GM23248 (cell line): Measurements from ENCODE around the gene OGT. TPM values are rescaled to one million over a fixed set of nuclear protein-coding genes. Genes with fewer than 3 reads are reported as not detected.
"Not testable (repeated sequence)": the region's sequence is repeated elsewhere in the genome, so short reads cannot be mapped to it uniquely, and the experiment has no call there.

Source experiments
- DNase-seq: peaks from one replicate; pipeline ENCODE4 v3.0.0-alpha.2; 2015
- H2AFZ ChIP-seq: fragments of 200-600 bp; sonication (generic); 2 replicates; pipeline ENCODE4 v1.6.1; 2016; ENCODE audit warnings: antibody characterized with exemption
- H3F3A ChIP-seq: fragments of 200-600 bp; sonication (generic); 2 replicates; pipeline ENCODE4 v1.6.1; 2016; ENCODE audit warnings: mild to moderate bottlenecking, antibody characterized with exemption, mixed run types; ENCODE audit not compliant: insufficient read depth
- H3K27ac ChIP-seq: fragments of 200-600 bp; sonication (generic); 2 replicates; pipeline ENCODE4 v1.5.1; 2016; ENCODE audit warnings: mild to moderate bottlenecking
- H3K27me3 ChIP-seq: fragments of 200-600 bp; sonication (generic); replicated peaks from 2 replicates; pipeline ENCODE4 v1.6.1; 2016; ENCODE audit warnings: mild to moderate bottlenecking; ENCODE audit not compliant: insufficient read depth
- H3K36me3 ChIP-seq: fragments of 200-600 bp; sonication (generic); 2 replicates; pipeline ENCODE4 v1.6.1; 2016; ENCODE audit warnings: low read depth, mild to moderate bottlenecking
- H3K4me1 ChIP-seq: fragments of 200-600 bp; sonication (generic); 2 replicates; pipeline ENCODE4 v1.6.1; 2016; ENCODE audit warnings: mild to moderate bottlenecking; ENCODE audit not compliant: insufficient read depth
- H3K4me2 ChIP-seq: fragments of 200-600 bp; sonication (generic); one replicate; pipeline ENCODE4 v1.6.1; 2016; ENCODE audit warnings: mild to moderate bottlenecking; ENCODE audit not compliant: unreplicated experiment
- H3K4me3 ChIP-seq: fragments of 200-600 bp; sonication (generic); 2 replicates; pipeline ENCODE4 v1.5.1; 2016; ENCODE audit warnings: mild to moderate bottlenecking
- H3K79me2 ChIP-seq: fragments of 200-600 bp; sonication (generic); 2 replicates; pipeline ENCODE4 v1.6.1; 2016; ENCODE audit warnings: mild to moderate bottlenecking; ENCODE audit not compliant: insufficient read depth
- H3K9ac ChIP-seq: fragments of 200-600 bp; sonication (generic); 2 replicates; pipeline ENCODE4 v1.6.1; 2016; ENCODE audit warnings: mild to moderate bottlenecking
- H3K9me2 ChIP-seq: fragments of 200-600 bp; sonication (generic); 2 replicates; pipeline ENCODE4 v1.6.1; 2016; ENCODE audit warnings: mixed run types, mild to moderate bottlenecking, moderate library complexity; ENCODE audit not compliant: insufficient read depth
- H3K9me3 ChIP-seq: fragments of 200-600 bp; sonication (generic); one replicate; pipeline ENCODE4 v1.6.1; 2017; ENCODE audit warnings: low read depth
- H4K20me1 ChIP-seq: fragments of 200-600 bp; sonication (generic); 2 replicates; pipeline ENCODE4 v1.6.0; 2016; ENCODE audit not compliant: insufficient read depth
- EZH2 ChIP-seq: fragments of 200-600 bp; sonication (generic); IDR thresholded peaks from 2 replicates; pipeline ENCODE4 v1.6.1; 2018; ENCODE audit warnings: antibody characterized with exemption, mild to moderate bottlenecking; ENCODE audit not compliant: insufficient read depth, poor library complexity, severe bottlenecking
- EZH2phosphoT487 ChIP-seq: fragments of 200-600 bp; sonication (generic); IDR thresholded peaks from 2 replicates; pipeline ENCODE4 v1.6.1; 2018; ENCODE audit warnings: antibody characterized with exemption, moderate library complexity, mild to moderate bottlenecking, low read depth; ENCODE audit not compliant: insufficient read depth
- whole genome bisulfite sequencing, 2 experiments: methylation state at CpG; one replicate each; pipeline ENCODE4 v1.1.6; 2015 to 2017; ENCODE audit warnings: low lambda C conversion rate in 2 of 2, low coverage in 1 of 2; ENCODE audit errors: missing lambda C conversion rate in 2 of 2; 5-methylcytosine and 5-hydroxymethylcytosine counted together
- in situ Hi-C: fragments of 300-500 bp; cut with MboI; formaldehyde crosslinking; loops from 2 replicates; pipeline ENCODE4 v1.15.0; 2020
- polyA plus RNA-seq: library from polyadenylated mRNA; unstranded; fragments of >200 nt; fragmentation: Nextera tagmentation; extraction: Ambion mirVana; gene quantifications from 2 replicates; pipeline ENCODE4 v1.2.1, GENCODE V29; 2016
- total RNA-seq: library from RNA; depleted of rRNA; stranded (reverse); fragments of >200 nt; shearing (Covaris generic); gene quantifications from 2 replicates; pipeline ENCODE4 v1.2.3, GENCODE V29; 2014

OGT gene
- total and polyA plus RNA-seq, 2 experiments from 2014 or later, result 42.1 to 97.1 TPM

DNA sequence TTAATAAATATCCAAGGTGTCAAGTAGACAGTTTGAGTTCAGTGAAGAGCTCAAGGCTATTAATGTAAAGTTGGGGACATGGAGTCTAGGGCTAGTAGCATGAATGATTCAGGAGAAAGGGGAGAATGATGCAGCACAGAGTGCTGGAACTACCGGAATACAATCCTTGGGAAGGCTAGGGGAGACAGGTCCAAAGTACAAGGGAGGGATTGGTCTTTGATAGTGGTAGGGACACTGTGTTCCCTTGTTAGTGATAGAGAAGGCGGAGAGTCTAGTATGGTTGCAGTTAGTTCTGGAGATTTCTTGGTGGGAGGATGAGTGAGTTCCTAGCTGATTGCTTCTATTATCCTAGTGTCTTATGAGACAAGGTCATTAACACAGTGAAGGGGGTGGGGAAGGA is 54.0 kb downstream of the OGT start:
- Histone ChIP-seq H3K27ac (no peak overlapping the region), H3K4me1 (no peaks in the 10 kb centered on the region), H3K27me3 (no peaks in the 10 kb centered on the region), H3K36me3 (no peaks in the 10 kb centered on the region), H3K4me3 (no peak overlapping the region), H2AFZ (no peak overlapping the region), H3K4me2 (no peak overlapping the region), H3F3A (no peaks in the 10 kb centered on the region), H4K20me1 (no peaks in the 10 kb centered on the region), H3K9ac (no peak overlapping the region), H3K9me3 (no peaks in the 10 kb centered on the region), H3K9me2 (no peaks in the 10 kb centered on the region), H3K79me2 (no peaks in the 10 kb centered on the region)
- 100% methylated on average over 2 of the region's 2 CpGs for WGBS, 2 experiments
- in situ Hi-C loops, result no loop called here
- TF ChIP-seq EZH2 (no peak), EZH2phosphoT487 (no peak)
- DNase-seq, result no peak

DNA sequence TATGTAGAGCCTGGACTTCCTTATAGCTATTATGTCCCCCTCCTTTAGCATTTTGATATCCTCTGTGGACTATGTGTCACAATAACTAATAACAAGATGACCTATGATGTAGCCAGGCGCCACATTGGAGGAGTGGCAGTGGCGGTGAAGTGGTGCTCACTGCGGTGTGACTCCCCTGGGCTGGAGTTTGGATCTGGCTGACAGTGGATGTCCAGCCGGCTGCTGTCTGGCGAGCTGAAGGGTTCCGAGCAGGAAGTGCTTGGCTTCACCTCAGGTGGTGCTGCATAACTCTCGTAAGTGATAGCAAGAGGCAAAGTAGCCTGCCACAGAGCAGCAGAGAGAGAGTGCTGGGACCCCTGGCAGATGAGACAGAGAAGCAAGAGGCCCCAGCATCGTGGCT is 60.3 kb downstream of the OGT start:
- H3K4me1 ChIP-seq, H3K79me2 ChIP-seq, DNase-seq, H4K20me1 ChIP-seq, H3K27me3 ChIP-seq, H3K9ac ChIP-seq, H3K4me3 ChIP-seq, in situ Hi-C loops, H2AFZ ChIP-seq, H3K9me2 ChIP-seq, H3K27ac ChIP-seq, H3K4me2 ChIP-seq, H3K36me3 ChIP-seq, H3K9me3 ChIP-seq, H3F3A ChIP-seq: not testable (repeated sequence)
- WGBS, 2 experiments, result 97 to 98% methylated on average over 5 to 7 of the region's 8 CpGs

DNA sequence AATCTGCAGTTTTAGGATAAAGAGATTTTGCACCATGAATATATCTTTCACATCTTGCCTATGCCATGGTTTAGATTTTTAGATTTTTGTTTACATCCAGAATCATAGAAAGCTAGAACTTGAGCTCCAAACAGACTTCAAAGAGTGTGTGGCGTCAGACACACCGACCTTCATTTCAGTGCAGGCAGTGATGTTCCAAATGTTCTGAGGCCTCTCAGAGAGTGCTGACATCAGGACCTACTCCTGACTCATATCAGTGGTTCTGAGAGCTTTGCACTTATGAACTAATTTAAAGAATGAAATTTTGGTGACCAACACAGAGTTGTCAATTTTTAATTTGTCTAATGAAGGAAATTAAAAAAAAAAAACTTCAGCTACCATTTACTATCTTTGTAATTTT is 67.1 kb downstream of the OGT start:
- DNase-seq, result no peak
- no peaks in the 10 kb centered on the region for H3K27me3 ChIP-seq
- no peak overlapping the region for H3K9ac ChIP-seq
- H3K4me1 ChIP-seq, result no peaks in the 10 kb centered on the region
- no peaks in the 10 kb centered on the region for H4K20me1 ChIP-seq
- no peak overlapping the region for H2AFZ ChIP-seq
- no peaks in the 10 kb centered on the region for H3K9me2 ChIP-seq
- H3K4me3 ChIP-seq, result no peak overlapping the region
- H3F3A ChIP-seq, result peaks cover 30% of the 10 kb centered on the region
- no peaks in the 10 kb centered on the region for H3K9me3 ChIP-seq
- 95 to 97% methylated on average over 2 of the region's 2 CpGs for WGBS, 2 experiments
- no peaks in the 10 kb centered on the region for H3K79me2 ChIP-seq
- no peak overlapping the region for H3K4me2 ChIP-seq
- in situ Hi-C loops, result no loop called here
- no peak overlapping the region for H3K27ac ChIP-seq
- no peak for TF ChIP-seq EZH2
- no peak for TF ChIP-seq EZH2phosphoT487
- peaks cover 21% of the 10 kb centered on the region for H3K36me3 ChIP-seq

DNA sequence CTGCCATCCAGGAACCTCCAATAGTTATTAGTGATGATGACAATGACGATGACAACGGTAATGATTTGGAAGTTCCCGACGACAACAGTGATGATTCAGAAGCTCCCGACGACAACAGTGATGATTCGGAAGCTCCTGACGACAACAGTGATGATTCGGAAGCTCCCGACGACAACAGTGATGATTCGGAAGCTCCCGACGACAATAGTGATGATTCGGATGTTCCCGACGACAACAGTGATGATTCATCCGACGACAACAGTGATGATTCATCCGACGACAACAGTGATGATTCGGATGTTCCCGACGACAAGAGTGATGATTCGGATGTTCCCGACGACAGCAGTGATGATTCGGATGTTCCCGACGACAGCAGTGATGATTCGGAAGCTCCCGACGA is 70.7 kb downstream of the OGT start:
- H3F3A ChIP-seq, result peaks cover 31% of the 10 kb centered on the region

DNA sequence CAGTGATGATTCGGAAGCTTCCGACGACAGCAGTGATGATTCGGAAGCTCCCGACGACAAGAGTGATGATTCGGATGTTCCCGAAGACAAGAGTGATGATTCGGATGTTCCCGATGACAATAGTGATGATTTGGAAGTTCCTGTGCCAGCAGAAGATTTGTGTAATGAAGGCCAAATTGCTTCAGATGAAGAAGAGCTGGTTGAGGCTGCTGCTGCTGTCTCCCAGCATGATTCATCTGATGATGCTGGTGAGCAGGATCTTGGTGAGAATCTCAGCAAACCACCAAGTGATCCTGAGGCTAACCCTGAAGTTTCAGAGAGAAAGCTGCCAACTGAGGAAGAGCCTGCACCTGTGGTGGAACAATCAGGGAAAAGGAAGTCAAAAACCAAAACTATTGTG is 71.2 kb downstream of the OGT start:
- WGBS, 2 experiments, result 73 to 79% methylated on average over 9 to 10 of the region's 10 CpGs
- H3K27ac ChIP-seq, result peak overlapping the region; percentile 43
- DNase-seq, result peak; percentile 46

More for the DNA sequence above, 70.7 kb downstream of the OGT start:
- DNase-seq, result peak; percentile 18
- Histone ChIP-seq H3K9me3 (no peaks in the 10 kb centered on the region), H3K27ac (peak overlapping the region; percentile 43), H3K36me3 (peaks cover 34% of the 10 kb centered on the region), H2AFZ (no peak overlapping the region), H3K4me3 (no peak overlapping the region), H3K27me3 (no peaks in the 10 kb centered on the region), H3K9me2 (no peaks in the 10 kb centered on the region), H3K4me2 (no peak overlapping the region), H3K9ac (no peak overlapping the region), H3K79me2 (peaks cover 9% of the 10 kb centered on the region; the same call in 1 of the 2 replicates), H4K20me1 (no peaks in the 10 kb centered on the region), H3K4me1 (no peaks in the 10 kb centered on the region)
- 83 to 91% methylated on average over 5 to 28 of the region's 33 CpGs for WGBS, 2 experiments
- TF ChIP-seq EZH2phosphoT487 (no peak), EZH2 (no peak)
- in situ Hi-C loops, result no loop called here

More for the DNA sequence above, 71.2 kb downstream of the OGT start:
- Histone ChIP-seq H3F3A (peaks cover 31% of the 10 kb centered on the region), H2AFZ (no peak overlapping the region), H3K79me2 (peaks cover 11% of the 10 kb centered on the region; the same call in 1 of the 2 replicates), H3K9me3 (no peaks in the 10 kb centered on the region), H3K9ac (no peak overlapping the region), H3K36me3 (peaks cover 40% of the 10 kb centered on the region), H3K4me1 (no peaks in the 10 kb centered on the region), H3K9me2 (no peaks in the 10 kb centered on the region), H3K4me3 (no peak overlapping the region), H3K4me2 (no peak overlapping the region), H3K27me3 (no peaks in the 10 kb centered on the region), H4K20me1 (no peaks in the 10 kb centered on the region)
- in situ Hi-C loops, result no loop called here
- TF ChIP-seq EZH2phosphoT487 (no peak), EZH2 (no peak)
